Skeletal muscle tissue (tissue), 4 donors: ENCODE measurements around the gene MEGF6. TPM values are rescaled to one million over a fixed set of nuclear protein-coding genes. Genes with fewer than 3 reads are reported as not detected.

Source experiments
- H3K27ac ChIP-seq: one replicate; pipeline ENCODE4 v1.7.0; 2013; ENCODE audit warnings: mild to moderate bottlenecking, low read depth, low read length, inconsistent platforms
- H3K27me3 ChIP-seq, 3 donors: one replicate each; pipeline ENCODE4 v1.7.0; 2013; ENCODE audit warnings: low read length in 3 of 3; ENCODE audit not compliant: control insufficient read depth in 3 of 3, insufficient read depth in 3 of 3
- H3K36me3 ChIP-seq, 3 donors: one replicate each; pipeline ENCODE4 v1.7.0; 2013; ENCODE audit warnings: low read length in 3 of 3; ENCODE audit not compliant: control insufficient read depth in 3 of 3, insufficient read depth in 3 of 3
- H3K4me1 ChIP-seq, 3 donors: one replicate each; pipeline ENCODE4 v1.7.0; 2013; ENCODE audit warnings: low read length in 3 of 3, mild to moderate bottlenecking in 3 of 3; ENCODE audit not compliant: control insufficient read depth in 3 of 3, insufficient read depth in 3 of 3
- H3K4me3 ChIP-seq, 3 donors: one replicate each; pipeline ENCODE4 v1.7.0; 2013; ENCODE audit warnings: low read length in 3 of 3
- H3K9ac ChIP-seq, 3 donors: one replicate each; pipeline ENCODE4 v1.7.0; 2013; ENCODE audit warnings: low read length in 3 of 3, mild to moderate bottlenecking in 3 of 3, moderate library complexity in 2 of 3, low read depth in 1 of 3
- H3K9me3 ChIP-seq, 3 donors: one replicate each; pipeline ENCODE4 v1.7.0; 2013; ENCODE audit warnings: low read length in 3 of 3; ENCODE audit not compliant: control insufficient read depth in 3 of 3
- total RNA-seq: library from RNA; depleted of rRNA; stranded (reverse); fragments of >200 nt; gene quantifications from one replicate; pipeline ENCODE4 v1.2.3, GENCODE V29; 2014
- donor health status: Osteomylitis.

The MEGF6 gene
- total RNA-seq, 1 donor from 2014 or later: 10.4 TPM

DNA sequence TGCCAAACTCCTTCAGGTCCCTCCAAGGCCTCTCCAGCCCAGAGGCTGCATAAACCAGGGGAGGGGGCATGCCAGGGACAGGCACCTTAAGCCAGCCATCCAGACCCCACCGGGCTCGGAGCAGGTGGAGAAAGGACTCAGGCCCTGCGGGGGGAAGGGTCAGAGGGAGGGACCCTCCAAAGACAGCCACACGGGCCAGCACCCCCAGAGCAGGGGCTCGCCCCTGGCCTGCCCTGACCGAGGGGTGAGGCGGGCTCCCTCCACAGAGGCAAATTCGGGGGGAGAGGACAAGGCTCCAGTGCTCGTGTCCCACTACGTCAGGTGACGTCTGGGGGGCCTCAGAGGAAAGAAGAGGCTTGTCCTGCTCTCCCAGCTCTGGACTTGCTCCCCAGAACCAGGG lies 8.2 kb downstream of the MEGF6 start:
- Histone ChIP-seq H3K9ac (no peak overlapping the region), H3K4me1 (peaks cover 9 to 22% (median 19%) of the 10 kb centered on the region in 3 donors), H3K27ac (no peak overlapping the region), H3K4me3 (no peak overlapping the region), H3K36me3 (no peaks in the 10 kb centered on the region), H3K9me3 (no peaks in the 10 kb centered on the region), H3K27me3 (peaks cover 0 to 10% (median 4%) of the 10 kb centered on the region in 3 donors)

DNA sequence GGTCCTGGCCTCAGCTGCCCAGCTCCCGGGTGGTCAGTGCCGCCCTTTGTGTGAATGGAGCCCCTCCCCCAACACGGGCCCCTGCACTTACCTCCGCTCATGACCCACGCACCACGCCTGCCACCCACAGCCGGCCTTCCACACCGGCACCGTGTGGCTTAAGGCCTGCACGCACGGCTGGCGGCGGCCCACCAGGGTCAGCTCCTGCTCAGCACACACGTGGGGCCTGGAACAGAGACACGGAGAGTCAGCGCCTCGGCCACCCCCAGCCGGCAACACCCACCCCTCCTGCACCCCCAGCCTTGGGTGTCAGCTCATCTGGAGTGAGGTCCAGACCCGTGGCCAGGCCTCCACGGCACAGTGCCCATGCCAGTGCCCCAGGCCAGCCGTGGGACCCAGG lies 8.9 kb downstream of the MEGF6 start:
- Histone ChIP-seq H3K4me1 (peaks cover 9 to 28% (median 27%) of the 10 kb centered on the region in 3 donors), H3K36me3 (no peaks in the 10 kb centered on the region), H3K9ac (no peak overlapping the region), H3K4me3 (no peak overlapping the region), H3K9me3 (no peaks in the 10 kb centered on the region), H3K27ac (no peak overlapping the region), H3K27me3 (peaks cover 0 to 10% (median 4%) of the 10 kb centered on the region in 3 donors)

DNA sequence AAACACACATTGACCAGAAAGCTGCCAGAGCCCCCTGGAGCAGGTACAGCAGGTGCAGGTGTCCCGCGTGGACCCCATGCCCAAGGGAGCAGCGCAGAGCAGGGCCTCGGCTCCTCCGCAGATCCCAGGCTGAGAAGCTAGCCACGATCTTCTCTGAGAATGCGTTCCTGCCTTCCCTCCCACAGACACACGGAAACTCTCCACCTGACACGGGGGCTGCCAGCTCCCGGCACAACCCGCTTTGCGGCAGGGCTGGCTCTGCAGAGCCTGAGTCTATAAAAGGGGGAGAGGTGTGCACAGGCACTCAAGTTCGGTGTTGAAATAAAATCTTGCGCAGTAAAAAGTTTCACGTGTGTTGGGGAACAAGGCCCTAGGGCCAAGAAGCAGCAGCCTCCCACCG lies 9.6 kb downstream of the MEGF6 start:
- H3K36me3 ChIP-seq: no peaks in the 10 kb centered on the region
- H3K4me1 ChIP-seq: peaks cover 9 to 31% (median 30%) of the 10 kb centered on the region in 3 donors
- no peak overlapping the region for H3K9ac ChIP-seq
- peaks cover 0 to 13% (median 4%) of the 10 kb centered on the region in 3 donors for H3K27me3 ChIP-seq
- H3K27ac ChIP-seq: no peak overlapping the region
- no peaks in the 10 kb centered on the region for H3K9me3 ChIP-seq
- H3K4me3 ChIP-seq: no peak overlapping the region

DNA sequence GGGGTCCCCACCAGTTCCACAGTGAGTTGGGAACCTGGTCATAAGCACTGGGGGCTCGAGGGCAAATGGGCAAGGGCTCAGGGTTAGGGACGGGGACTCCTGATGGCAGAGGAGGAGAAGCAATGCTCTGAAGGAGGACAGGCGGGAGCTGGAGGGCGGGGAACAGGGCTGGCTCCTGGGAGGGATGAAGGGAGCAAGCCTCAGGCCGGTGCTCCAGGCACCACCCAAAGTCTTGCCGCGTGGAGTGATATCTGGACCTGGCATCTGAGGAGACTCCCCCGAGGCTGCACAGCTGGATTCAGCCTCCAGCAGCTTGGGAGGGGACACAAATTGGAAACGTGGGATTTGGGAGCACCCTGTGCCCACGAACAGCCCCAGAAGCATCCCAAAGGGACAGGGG lies 11.0 kb downstream of the MEGF6 start:
- H3K4me1 ChIP-seq: peaks cover 12 to 37% (median 33%) of the 10 kb centered on the region in 3 donors
- H3K4me3 ChIP-seq: no peak overlapping the region
- peak overlapping the region in 1 of 3 donors; percentile 74 for H3K9ac ChIP-seq
- no peaks in the 10 kb centered on the region for H3K36me3 ChIP-seq
- H3K9me3 ChIP-seq: no peaks in the 10 kb centered on the region
- H3K27ac ChIP-seq: no peak overlapping the region
- peaks cover 0 to 7% (median 4%) of the 10 kb centered on the region in 3 donors for H3K27me3 ChIP-seq

DNA sequence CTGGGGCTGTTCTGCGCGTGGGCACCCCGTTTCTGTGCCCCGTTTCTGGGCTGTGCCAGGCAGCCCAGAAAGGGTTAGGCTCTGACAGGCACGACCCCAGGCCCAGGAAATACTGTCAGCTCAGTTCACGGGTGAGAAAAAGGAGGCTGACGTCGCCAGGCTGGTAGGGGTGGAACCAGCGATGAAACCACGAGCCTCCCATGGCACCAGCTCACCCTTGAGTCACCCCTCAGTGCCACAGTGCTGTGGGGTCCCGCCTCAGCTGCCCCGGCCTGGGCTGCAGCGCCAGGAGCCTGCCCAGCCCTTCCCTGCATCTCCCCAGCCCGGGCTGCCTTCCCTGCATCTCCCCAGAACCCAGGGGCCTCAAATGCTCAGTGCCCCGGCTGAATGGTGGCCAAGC lies 11.5 kb downstream of the MEGF6 start:
- Histone ChIP-seq H3K36me3 (no peaks in the 10 kb centered on the region), H3K27me3 (peaks cover 0 to 7% (median under 1%) of the 10 kb centered on the region in 3 donors), H3K4me3 (no peak overlapping the region), H3K9me3 (no peaks in the 10 kb centered on the region), H3K4me1 (peaks cover 15 to 41% (median 37%) of the 10 kb centered on the region in 3 donors), H3K9ac (peak overlapping the region in 2 of 3 donors; percentile 32 to 74), H3K27ac (peak overlapping the region; percentile 62)

DNA sequence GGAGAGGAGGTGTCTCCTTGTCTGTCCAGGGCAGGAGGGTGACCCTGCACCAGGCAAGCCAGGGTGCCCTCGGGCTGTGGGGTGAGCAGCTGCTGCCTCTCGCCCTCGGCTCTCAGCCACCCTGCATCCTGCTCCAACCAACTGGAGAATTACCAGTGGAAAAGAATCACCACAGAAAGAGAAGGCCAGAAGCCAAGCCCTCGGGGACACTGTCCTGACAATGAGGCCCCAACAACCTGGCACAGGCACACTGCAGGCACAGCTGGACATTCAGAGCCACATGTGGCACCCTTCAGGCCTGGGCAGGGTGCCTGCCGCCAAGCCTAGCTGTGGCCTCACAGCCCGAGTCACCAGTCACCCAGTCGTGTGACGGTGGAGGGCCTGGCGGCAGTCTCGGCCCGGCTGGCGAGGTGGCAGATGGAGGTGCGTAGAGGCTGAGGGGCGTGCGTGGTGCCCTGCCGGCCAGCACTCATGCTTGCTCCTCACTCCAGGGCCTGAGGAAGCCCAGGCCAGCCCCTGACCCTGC lies 12.0 kb downstream of the MEGF6 start:
- peak overlapping the region in 2 of 3 donors; percentile 32 to 74 for H3K9ac ChIP-seq
- H3K27ac ChIP-seq: peak overlapping the region; percentile 62
- H3K9me3 ChIP-seq: no peaks in the 10 kb centered on the region

DNA sequence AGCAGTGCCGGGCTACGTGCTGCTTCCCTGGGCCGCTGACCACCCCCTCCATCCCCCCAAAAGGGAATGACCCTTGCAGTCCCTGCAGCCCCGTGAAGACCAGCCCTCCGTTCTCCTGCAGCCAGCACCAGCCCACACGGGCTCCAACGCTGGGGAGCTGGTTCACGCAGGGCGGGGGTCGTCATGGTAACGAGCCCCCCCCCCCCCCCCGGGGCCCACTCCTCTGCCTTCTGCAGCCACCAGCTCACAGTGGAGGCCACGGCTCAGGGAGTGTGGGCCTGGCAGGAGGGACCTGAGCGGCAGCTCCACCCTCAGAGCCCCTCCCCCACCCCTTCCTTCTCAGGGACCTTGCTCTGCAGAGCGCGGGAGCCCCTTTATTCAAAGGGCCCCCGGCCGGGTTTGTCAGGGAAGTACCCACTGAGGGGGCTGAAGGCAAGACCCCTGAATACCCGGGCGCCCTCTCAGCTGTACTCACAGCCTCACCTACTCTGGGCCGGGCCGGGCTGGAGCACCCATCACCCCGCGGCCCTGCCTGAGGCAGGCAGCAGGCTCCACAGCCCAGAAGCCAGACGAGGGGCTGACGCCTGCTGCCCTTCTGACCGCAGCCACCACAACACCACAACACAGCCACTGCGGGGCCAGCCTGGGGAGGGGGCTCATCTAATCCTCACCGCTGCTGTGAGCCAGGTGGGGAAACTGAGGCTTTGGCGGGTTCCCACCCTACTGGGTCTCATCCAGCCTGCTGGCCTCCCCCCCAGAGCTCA lies 12.6 kb downstream of the MEGF6 start:
- Histone ChIP-seq H3K4me3 (peak overlapping the region in 1 of 3 donors; percentile 35), H3K36me3 (no peaks in the 10 kb centered on the region), H3K27ac (peak overlapping the region; percentile 62), H3K27me3 (peaks cover 0 to 3% (median 0%) of the 10 kb centered on the region in 3 donors), H3K9me3 (no peaks in the 10 kb centered on the region), H3K4me1 (peaks cover 17 to 43% (median 40%) of the 10 kb centered on the region in 3 donors), H3K9ac (peak overlapping the region in 1 of 3 donors; percentile 62)

More for the DNA sequence above, 12.0 kb downstream of the MEGF6 start:
- H3K27me3 ChIP-seq: peaks cover 0 to 7% (median 0%) of the 10 kb centered on the region in 3 donors
- H3K4me1 ChIP-seq: peaks cover 17 to 43% (median 40%) of the 10 kb centered on the region in 3 donors
- H3K4me3 ChIP-seq: peak overlapping the region in 1 of 3 donors; percentile 35
- H3K36me3 ChIP-seq: no peaks in the 10 kb centered on the region

DNA sequence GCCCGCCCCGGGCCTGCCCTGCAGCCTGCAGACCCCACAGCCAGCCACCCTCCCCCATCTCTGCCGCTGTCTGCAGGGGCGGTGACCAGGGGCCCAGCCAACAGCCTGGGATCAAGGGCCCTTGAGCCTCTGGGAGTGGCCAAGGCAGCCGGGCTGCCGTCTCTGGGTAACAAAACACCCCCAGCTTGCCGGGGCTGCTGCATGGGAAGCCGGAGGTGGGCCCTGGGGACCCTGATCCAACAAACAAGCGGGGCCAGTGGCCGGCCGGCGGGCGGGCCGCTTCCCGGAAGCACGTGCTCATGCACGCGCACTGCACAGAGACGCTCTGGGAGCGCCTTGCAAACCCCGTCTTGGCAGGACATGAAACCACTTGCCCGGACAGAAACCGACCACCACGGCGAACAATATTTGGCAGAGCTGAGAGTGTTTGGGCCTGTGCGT lies 13.2 kb downstream of the MEGF6 start:
- H3K36me3 ChIP-seq: no peaks in the 10 kb centered on the region
- peaks cover 17 to 43% (median 40%) of the 10 kb centered on the region in 3 donors for H3K4me1 ChIP-seq
- H3K9ac ChIP-seq: no peak overlapping the region
- H3K9me3 ChIP-seq: no peaks in the 10 kb centered on the region
- H3K27me3 ChIP-seq: peaks cover 0 to 3% (median 0%) of the 10 kb centered on the region in 3 donors
- peak overlapping the region in 1 of 3 donors; percentile 23 for H3K4me3 ChIP-seq
- no peak overlapping the region for H3K27ac ChIP-seq

DNA sequence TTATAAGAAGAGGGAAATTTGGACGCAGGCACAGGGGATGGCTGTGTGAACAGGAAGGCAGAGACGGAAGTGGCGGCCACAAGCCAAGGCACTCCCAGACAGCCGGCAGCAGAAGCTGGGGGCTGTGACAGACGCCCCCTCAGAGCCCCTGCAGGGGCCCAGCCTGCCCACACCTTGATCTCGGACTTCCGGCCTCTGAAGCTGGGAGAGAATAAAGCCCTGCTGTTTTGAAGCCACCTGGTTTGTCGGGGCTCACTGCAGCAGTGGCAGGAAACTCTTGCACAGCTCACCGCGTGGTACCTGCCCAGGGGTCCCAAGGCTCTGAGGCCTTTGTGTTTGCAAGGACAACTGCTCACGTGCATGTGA lies 13.7 kb downstream of the MEGF6 start:
- no peaks in the 10 kb centered on the region for H3K9me3 ChIP-seq
- H3K36me3 ChIP-seq: no peaks in the 10 kb centered on the region
- no peak overlapping the region for H3K9ac ChIP-seq
- no peak overlapping the region for H3K27ac ChIP-seq
- no peak overlapping the region for H3K4me3 ChIP-seq
- H3K27me3 ChIP-seq: peaks cover 0 to 3% (median 0%) of the 10 kb centered on the region in 3 donors
- H3K4me1 ChIP-seq: peaks cover 17 to 43% (median 40%) of the 10 kb centered on the region in 3 donors
